MM.1S (cell line): ENCODE measurements around the gene BSX.
A peak's percentile ranks its signal among the peaks of the same experiment; 100 is the strongest.

Experiments used
- DNase-seq: peaks from one replicate; pipeline ENCODE4 v3.0.0-alpha.2; 2015
- H2AFZ ChIP-seq: fragments of 300-600 bp; sonication (generic); 2 replicates; pipeline ENCODE4 v1.6.0; 2016; ENCODE audit warnings: antibody characterized with exemption, low read length
- H3F3A ChIP-seq: fragments of 300-600 bp; sonication (generic); 2 replicates; pipeline ENCODE4 v1.6.1; 2016; ENCODE audit warnings: mild to moderate bottlenecking, antibody characterized with exemption, low read length, moderate library complexity, mixed read lengths; ENCODE audit not compliant: insufficient read depth
- H3K27ac ChIP-seq: fragments of 300-600 bp; sonication (generic); 2 replicates; pipeline ENCODE4 v1.5.1; 2016; ENCODE audit warnings: mild to moderate bottlenecking, low read length
- H3K27me3 ChIP-seq: fragments of 300-600 bp; sonication (generic); replicated peaks from 2 replicates; pipeline ENCODE4 v1.6.0; 2016; ENCODE audit warnings: low read length; ENCODE audit not compliant: insufficient read depth
- H3K36me3 ChIP-seq: fragments of 300-600 bp; sonication (generic); replicated peaks from 2 replicates; pipeline ENCODE4 v1.6.1; 2016; ENCODE audit warnings: mild to moderate bottlenecking, low read length, mixed read lengths; ENCODE audit not compliant: insufficient read depth
- H3K4me1 ChIP-seq: fragments of 300-600 bp; sonication (generic); 2 replicates; pipeline ENCODE4 v1.6.1; 2016; ENCODE audit warnings: low read length, mixed read lengths
- H3K4me2 ChIP-seq: fragments of 300-600 bp; sonication (generic); 2 replicates; pipeline ENCODE4 v1.6.0; 2016; ENCODE audit warnings: low read depth, low read length
- H3K4me3 ChIP-seq: fragments of 300-600 bp; sonication (generic); 2 replicates; pipeline ENCODE4 v1.5.1; 2016; ENCODE audit warnings: low read length, mixed read lengths
- H3K79me2 ChIP-seq: fragments of 300-600 bp; sonication (generic); 2 replicates; pipeline ENCODE4 v1.6.1; 2016; ENCODE audit warnings: mixed run types, low read length, mixed read lengths
- H3K9ac ChIP-seq: fragments of 300-600 bp; sonication (generic); 2 replicates; pipeline ENCODE4 v1.6.1; 2016; ENCODE audit warnings: low read length, mixed read lengths
- H3K9me2 ChIP-seq: fragments of 300-600 bp; sonication (generic); replicated peaks from 2 replicates; pipeline ENCODE4 v1.6.1; 2016; ENCODE audit warnings: mild to moderate bottlenecking, low read length, mixed read lengths; ENCODE audit not compliant: insufficient read depth
- H3K9me3 ChIP-seq: fragments of 300-600 bp; sonication (generic); replicated peaks from 2 replicates; pipeline ENCODE4 v1.6.1; 2016; ENCODE audit warnings: mild to moderate bottlenecking, low read length, mixed read lengths; ENCODE audit not compliant: insufficient read depth
- H4K20me1 ChIP-seq: fragments of 300-600 bp; sonication (generic); 2 replicates; pipeline ENCODE4 v1.6.1; 2016; ENCODE audit warnings: mild to moderate bottlenecking, low read length, moderate library complexity, mixed read lengths; ENCODE audit not compliant: insufficient read depth
- EZH2 ChIP-seq: fragments of 300-600 bp; sonication (generic); optimal IDR thresholded peaks from 2 replicates; pipeline ENCODE3; 2017; ENCODE audit warnings: low read depth, mild to moderate bottlenecking, antibody characterized with exemption, low read length, mixed read lengths
- EZH2phosphoT487 ChIP-seq: fragments of 300-600 bp; sonication (generic); IDR thresholded peaks from 2 replicates; pipeline ENCODE4 v1.6.1; 2018; ENCODE audit warnings: antibody characterized with exemption, low read length
- TF ChIP-seq, protein P1 (sequence below): fragments of 300-600 bp; sonication (generic); IDR thresholded peaks from 2 replicates; pipeline ENCODE4 v1.5.1; 2016; ENCODE audit warnings: antibody characterized with exemption, low read length, mixed read lengths

The BSX gene

DNA sequence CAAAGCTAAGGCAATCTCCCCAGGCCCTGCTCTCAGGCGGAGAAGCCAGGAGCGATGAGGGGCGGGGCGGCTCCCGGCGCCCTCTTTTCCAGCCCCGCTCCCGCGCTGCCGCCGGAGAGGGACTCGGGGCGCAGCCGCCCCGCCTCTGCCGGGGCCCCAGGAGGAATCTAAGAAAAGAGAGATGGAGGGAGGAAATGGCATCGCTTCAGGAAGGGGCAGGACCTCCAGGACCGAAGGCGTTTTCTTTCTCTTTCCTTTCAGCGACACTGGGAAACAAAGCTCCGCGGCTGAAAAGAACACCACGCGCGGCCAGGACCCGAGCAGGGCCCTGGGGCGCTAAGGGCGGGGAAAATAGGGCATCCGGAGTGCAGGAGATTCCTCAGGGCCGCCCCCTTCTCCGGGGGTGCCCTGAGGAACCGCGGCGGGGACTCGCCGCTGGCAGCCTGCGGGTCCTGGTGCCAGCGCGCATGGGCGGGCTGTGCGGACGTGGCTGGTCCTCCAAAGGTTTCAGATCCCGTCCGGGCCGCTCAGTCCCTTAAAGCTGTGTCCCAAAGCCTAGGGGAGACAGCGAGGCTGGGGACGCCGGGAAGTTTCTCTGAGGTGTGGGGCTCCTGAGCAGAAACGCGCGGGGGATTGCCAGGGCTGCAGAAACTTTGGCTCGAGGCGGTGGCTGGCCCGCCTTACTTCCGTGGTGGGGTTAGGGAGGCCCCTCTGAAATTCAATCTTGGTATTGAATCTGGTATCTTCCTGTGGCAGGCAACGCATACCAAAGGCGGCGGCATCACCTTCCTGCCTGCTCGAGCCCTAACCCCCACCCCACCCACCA is 2.8 kb upstream of the BSX start:
- Histone ChIP-seq H3K4me3 (peak overlapping the region; percentile 63), H3K27ac (no peak overlapping the region), H3K36me3 (no peaks in the 10 kb centered on the region), H3K9me2 (no peaks in the 10 kb centered on the region), H3K9ac (no peak overlapping the region), H2AFZ (peak overlapping the region; percentile 46), H3K4me1 (0 out of 2 replicates have a peak, but pooled peaks cover 3% of the 10 kb centered on the region), H4K20me1 (no peaks in the 10 kb centered on the region), H3F3A (no peaks in the 10 kb centered on the region), H3K4me2 (peak overlapping the region; percentile 47), H3K27me3 (peaks cover 36% of the 10 kb centered on the region), H3K79me2 (no peaks in the 10 kb centered on the region), H3K9me3 (no peaks in the 10 kb centered on the region)
- TF ChIP-seq EZH2phosphoT487 (no peak), EZH2 (no peak)
- TF ChIP-seq, protein P1, sequence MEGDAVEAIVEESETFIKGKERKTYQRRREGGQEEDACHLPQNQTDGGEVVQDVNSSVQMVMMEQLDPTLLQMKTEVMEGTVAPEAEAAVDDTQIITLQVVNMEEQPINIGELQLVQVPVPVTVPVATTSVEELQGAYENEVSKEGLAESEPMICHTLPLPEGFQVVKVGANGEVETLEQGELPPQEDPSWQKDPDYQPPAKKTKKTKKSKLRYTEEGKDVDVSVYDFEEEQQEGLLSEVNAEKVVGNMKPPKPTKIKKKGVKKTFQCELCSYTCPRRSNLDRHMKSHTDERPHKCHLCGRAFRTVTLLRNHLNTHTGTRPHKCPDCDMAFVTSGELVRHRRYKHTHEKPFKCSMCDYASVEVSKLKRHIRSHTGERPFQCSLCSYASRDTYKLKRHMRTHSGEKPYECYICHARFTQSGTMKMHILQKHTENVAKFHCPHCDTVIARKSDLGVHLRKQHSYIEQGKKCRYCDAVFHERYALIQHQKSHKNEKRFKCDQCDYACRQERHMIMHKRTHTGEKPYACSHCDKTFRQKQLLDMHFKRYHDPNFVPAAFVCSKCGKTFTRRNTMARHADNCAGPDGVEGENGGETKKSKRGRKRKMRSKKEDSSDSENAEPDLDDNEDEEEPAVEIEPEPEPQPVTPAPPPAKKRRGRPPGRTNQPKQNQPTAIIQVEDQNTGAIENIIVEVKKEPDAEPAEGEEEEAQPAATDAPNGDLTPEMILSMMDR: no peak
- no peak for DNase-seq

DNA sequence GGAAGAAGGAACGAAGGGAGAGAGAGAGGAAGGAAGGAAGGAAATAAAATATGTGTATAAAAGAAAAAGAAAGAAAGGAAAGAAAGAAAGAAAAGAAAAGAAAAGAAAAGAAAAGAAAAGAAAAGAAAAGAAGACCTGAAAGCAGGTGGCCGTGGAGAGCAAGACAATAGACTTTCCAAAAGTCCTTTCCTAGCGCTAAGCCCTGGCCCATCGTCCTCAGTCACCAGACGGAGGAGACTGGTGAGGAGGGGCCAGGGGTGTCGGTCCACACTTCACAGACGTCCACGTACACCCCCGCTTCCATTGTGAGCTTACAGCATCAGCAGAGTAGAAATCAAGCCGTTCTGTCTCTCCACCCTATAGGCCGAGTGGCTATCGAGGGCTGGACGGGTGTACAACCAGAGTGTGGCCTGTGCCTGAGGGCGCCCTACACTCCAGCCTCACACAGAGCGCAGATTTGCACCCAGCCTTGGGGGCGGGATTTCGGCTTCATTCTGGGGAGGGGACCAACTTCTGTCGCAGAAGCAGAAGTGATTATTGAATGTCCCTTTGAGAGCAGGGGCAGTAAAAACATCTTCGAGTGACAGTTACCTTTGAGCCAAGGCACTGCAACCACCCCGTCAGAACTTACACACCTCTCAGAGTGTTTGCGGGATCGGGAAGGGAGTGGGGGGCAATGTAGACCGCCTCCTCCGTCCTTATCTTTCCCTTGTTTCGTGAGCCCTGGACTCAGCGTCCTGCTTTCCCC is 2.0 kb upstream of the BSX start:
- no peak for DNase-seq
- 0 out of 2 replicates have a peak, but pooled peaks cover 3% of the 10 kb centered on the region for H3K4me1 ChIP-seq
- no peaks in the 10 kb centered on the region for H3K36me3 ChIP-seq
- H3K4me3 ChIP-seq: peak overlapping the region; percentile 63
- H3K9ac ChIP-seq: no peak overlapping the region
- H3K79me2 ChIP-seq: no peaks in the 10 kb centered on the region
- H3K27me3 ChIP-seq: peaks cover 42% of the 10 kb centered on the region
- no peaks in the 10 kb centered on the region for H3K9me3 ChIP-seq
- TF ChIP-seq, protein P1: no peak
- TF ChIP-seq EZH2 (no peak), EZH2phosphoT487 (no peak)
- no peaks in the 10 kb centered on the region for H4K20me1 ChIP-seq
- H2AFZ ChIP-seq: 0 out of 2 replicates have a peak overlapping the region, but pooled peaks have one; percentile 46
- peak overlapping the region; percentile 47 for H3K4me2 ChIP-seq
- no peaks in the 10 kb centered on the region for H3K9me2 ChIP-seq
- no peak overlapping the region for H3K27ac ChIP-seq
- no peaks in the 10 kb centered on the region for H3F3A ChIP-seq

DNA sequence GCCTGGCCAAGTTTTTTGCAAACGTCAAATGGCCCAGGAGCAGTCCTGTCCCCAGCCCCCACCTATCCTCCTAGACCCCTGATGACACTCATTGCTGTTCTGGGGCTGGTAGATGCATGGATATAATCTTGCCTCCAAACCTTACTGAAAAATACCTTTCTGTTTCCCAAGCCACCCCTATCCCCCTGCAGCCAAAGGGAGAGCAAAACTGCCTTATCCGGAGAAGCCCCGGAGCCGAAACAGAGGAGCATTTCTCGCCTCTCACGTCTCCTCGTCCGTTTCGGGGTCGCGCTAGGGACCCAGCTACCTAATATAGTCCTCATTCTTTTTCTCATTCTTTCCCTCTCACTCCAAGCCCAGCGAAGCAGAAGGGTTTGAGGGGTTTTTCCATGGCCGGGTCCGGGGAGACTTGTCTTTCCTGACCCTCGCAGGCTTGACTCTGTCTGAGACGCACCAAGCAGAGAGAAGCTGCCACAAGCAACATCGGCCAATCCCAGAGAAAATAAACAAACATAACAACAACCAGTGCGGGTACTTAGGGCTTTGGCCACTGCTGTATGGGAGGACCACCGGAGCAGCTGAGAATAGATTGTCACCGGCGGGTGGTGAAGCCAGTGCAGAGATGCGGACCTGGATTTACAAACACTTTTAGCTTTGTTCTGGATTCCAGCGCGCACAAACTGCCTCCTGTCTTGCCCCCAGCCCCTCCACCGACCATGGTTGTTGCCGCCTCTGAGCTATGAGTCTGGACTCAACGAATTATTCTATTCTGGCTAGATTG is 1.6 kb downstream of the BSX start:
- H3K36me3 ChIP-seq: no peaks in the 10 kb centered on the region
- H3K79me2 ChIP-seq: no peaks in the 10 kb centered on the region
- H3K27me3 ChIP-seq: peaks cover 73% of the 10 kb centered on the region
- H4K20me1 ChIP-seq: no peaks in the 10 kb centered on the region
- H3K9me3 ChIP-seq: no peaks in the 10 kb centered on the region
- 0 out of 2 replicates have a peak, but pooled peaks cover 3% of the 10 kb centered on the region for H3K4me1 ChIP-seq
- H3K9me2 ChIP-seq: no peaks in the 10 kb centered on the region
- no peak for DNase-seq
- no peak overlapping the region for H3K27ac ChIP-seq
- no peak overlapping the region for H3K9ac ChIP-seq
- no peak overlapping the region for H2AFZ ChIP-seq
- TF ChIP-seq, protein P1: no peak
- TF ChIP-seq EZH2 (no peak), EZH2phosphoT487 (no peak)
- no peak overlapping the region for H3K4me2 ChIP-seq
- no peaks in the 10 kb centered on the region for H3F3A ChIP-seq
- no peak overlapping the region for H3K4me3 ChIP-seq
